VCaP (cell line): ENCODE data around the gene DIPK1A.
"Not testable (repeated sequence)": the region's sequence is repeated elsewhere in the genome, so short reads cannot be mapped to it uniquely, and the experiment has no call there.

Experiments
- H3K27ac ChIP-seq: fragments of 450-650 bp; 2 replicates; pipeline ENCODE4 v1.5.1; 2017
- TF ChIP-seq, protein P1 (sequence below): fragments of 450-650 bp; conservative IDR thresholded peaks from 2 replicates; pipeline ENCODE4 v1.5.1; 2017; ENCODE audit warnings: mild to moderate bottlenecking, moderate library complexity

Gene DIPK1A

DNA sequence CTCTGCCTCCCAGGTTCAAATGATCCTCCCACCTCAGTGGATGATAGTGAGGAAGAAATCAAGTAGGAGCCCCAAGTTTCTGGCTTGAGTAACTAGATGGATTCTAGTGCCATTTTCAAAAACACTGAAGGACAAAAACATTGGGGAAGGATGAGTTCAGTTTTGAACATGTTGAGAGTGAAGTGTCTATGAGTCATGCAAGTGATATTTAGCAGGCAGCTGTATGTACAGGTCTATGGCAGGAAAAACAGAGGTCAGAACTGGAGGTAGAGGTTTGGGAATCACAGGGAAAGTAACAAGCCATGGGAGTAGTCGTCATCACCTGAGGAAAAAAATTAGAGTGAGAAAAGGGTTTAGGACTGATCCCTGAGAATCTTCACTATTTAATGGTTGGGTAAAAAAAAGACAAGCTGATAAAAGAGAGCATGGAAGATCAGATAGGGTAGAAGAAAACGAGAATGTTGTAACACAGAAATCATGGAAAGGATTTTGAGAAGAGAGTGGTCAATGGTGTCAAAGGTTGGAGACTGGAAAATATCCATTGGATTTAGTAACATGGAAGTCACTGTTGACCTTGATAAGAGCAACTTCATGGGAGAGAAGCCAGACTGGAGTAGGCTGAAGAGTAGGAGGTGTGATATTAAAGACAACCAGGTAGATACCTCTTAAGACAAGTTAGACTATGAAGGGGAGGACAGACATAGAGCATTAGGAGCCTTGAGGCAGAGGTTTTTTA is 53.1 kb downstream of the DIPK1A start:
- TF ChIP-seq, protein P1, sequence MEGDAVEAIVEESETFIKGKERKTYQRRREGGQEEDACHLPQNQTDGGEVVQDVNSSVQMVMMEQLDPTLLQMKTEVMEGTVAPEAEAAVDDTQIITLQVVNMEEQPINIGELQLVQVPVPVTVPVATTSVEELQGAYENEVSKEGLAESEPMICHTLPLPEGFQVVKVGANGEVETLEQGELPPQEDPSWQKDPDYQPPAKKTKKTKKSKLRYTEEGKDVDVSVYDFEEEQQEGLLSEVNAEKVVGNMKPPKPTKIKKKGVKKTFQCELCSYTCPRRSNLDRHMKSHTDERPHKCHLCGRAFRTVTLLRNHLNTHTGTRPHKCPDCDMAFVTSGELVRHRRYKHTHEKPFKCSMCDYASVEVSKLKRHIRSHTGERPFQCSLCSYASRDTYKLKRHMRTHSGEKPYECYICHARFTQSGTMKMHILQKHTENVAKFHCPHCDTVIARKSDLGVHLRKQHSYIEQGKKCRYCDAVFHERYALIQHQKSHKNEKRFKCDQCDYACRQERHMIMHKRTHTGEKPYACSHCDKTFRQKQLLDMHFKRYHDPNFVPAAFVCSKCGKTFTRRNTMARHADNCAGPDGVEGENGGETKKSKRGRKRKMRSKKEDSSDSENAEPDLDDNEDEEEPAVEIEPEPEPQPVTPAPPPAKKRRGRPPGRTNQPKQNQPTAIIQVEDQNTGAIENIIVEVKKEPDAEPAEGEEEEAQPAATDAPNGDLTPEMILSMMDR, result no peak
- H3K27ac ChIP-seq, result no peak overlapping the region

DNA sequence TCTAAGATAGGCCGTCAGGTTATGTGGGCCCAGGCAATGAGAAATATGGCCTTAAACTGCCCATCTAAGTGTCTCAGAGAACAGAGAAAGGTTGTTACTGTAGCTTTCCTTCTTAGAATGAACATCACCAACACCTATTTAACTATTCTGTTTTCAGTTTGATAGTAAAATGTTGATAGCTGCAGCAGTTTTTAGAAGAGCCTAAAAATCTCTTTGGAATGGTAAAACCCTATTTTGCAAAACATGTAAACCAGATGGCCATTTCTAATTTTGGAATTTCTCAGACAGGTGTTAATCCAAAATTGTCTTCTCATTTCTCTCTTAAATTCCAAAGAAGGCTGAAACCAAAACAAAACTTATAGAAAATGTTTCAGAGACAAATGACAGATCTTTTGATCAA is 57.5 kb downstream of the DIPK1A start:
- TF ChIP-seq, protein P1, result no peak
- H3K27ac ChIP-seq, result no peak overlapping the region

DNA sequence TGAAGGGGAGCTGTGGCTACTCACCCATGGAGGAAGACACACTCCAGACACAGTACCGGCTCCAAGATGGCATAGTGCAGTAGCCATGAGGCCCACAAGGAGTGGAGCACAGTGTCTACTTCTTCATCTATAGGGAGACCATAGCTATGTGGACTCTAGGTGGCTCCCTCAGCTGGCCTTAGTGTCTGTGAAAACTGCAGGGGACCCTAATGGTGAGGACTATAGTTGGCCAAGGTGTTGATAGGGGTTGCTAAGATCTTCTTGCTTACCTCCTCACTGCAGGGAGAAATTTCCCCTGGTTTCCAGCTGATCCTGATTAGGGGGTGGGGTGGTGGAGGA is 58.9 kb downstream of the DIPK1A start:
- TF ChIP-seq, protein P1, result no peak
- H3K27ac ChIP-seq, result no peak overlapping the region

DNA sequence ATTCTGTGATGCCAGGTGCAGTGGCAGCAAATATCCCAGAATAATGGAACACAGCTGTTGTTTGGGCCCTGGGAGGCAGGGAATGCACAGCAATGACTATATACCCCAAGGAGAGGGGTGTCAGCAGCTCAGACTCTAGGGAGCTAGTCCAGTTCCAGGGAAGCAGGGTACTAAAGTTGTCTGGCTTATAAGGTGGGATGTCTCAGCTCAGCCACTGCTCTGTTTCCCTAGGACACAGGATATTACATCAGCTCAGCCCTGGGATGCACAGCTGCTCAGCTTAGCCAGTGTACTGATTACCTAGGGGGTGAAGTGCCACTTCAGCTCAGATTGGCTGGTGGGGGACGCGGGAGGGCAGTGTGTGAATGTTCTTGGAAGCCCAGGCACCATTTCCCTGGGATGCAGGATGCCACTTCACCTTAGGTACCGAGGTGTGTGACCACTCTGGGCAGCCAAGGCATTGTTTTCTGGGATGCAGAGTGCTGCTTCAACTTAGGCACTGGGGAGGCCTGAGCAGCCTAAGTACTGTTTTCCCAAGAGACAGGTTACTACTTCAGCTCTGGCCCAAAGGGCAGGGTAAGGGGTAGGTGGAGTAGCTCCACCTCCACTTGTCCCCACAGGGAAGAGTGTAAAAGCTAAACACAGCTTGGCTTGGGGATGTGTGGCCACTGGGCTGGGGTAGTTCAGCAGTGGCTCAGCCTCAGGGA is 59.4 kb downstream of the DIPK1A start:
- TF ChIP-seq, protein P1, result no peak
- no peak overlapping the region for H3K27ac ChIP-seq

DNA sequence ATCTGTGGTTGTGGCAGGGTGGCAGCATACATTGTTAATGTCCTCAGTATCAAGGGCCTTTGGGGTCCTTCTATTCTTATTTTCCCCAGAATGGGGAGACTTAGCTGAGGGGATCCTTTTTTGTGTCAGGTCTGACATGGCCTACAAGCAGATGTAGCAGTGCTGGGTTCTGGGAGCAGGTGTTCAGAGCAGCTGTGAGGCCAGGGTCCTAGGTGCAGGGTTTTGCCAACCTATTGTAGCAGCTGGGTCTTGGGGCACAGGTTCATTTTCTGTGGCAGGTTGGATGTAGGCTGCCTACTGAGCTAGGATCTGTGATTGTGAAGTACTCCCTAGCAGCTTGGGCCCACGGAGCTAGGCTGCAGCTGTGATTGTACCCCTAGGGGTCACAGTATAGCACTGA is 60.1 kb downstream of the DIPK1A start:
- TF ChIP-seq, protein P1, result no peak
- H3K27ac ChIP-seq, result no peak overlapping the region

DNA sequence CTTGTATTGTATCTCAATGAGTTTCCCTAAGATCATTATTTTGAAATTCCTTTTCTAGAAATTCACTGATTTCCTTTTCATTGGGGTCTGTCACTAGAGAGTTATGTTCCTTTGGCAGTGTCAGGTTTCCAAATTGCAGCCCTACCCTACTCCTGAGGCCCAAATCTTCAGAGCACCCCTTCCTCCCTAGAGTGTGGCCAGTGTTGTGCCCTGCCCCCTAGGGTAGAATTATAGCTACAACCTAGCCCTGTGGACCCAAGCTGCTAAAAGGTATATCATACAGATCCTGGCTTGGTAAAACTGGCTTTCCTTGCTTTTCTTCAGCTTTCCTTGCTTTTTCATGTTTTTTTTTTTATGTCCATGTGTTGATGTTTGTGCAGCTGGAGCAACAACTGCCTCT is 60.7 kb downstream of the DIPK1A start:
- H3K27ac ChIP-seq, result no peak overlapping the region
- TF ChIP-seq, protein P1, result no peak

DNA sequence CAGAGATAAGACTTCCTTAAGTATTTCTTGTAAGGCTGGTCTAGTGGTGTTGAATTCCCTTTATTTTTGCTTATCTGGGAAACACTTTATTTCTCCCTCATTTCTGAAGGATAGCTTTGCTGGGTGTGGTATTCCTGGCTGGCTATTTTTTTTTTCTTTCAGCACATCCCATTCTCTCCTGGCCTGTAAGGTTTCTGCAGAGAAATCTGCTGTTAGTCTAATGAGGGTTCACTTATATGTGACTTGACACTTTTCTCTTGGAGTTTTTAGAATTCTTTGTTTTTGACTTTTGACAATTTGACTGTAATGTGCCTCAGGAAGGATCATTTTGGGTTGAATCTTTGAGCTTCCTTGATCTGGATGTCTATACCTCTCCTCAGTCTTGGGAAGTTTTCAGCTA is 61.5 kb downstream of the DIPK1A start:
- TF ChIP-seq, protein P1, result no peak
- no peak overlapping the region for H3K27ac ChIP-seq

DNA sequence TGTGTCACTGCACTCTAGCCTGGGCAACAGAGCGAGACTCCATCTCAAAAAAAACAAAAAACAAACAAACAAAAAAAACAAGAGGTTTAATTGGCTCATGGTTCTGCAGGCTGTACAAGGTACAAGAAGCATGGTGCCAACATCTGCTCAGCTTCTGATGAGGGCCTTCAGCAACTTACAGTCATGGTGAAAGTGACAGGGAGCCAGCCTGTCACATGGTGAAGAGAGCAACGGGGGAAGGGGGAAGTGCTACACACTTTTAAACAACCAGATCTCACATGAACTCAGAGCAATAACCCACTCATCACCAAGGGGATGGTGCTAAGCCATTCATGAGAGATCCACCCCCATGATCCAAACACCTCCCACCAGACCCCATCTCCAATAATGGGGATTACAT is 63.2 kb downstream of the DIPK1A start:
- H3K27ac ChIP-seq, result not testable (repeated sequence)
